GM23338 (cell line): ENCODE results near the gene C1orf21. TPM values are rescaled to one million over a fixed set of nuclear protein-coding genes. Genes with fewer than 3 reads are reported as not detected.

ENCODE experiments used
- ATAC-seq: fragments of 200-7000 bp; cut with Tn5 transposase; 3 replicates; pipeline ENCODE4 v1.9.1; 2020
- DNase-seq: peaks from one replicate; pipeline ENCODE4 v3.0.0-alpha.2; 2015; ENCODE audit warnings: low spot score
- H2AFZ ChIP-seq: fragments of 200-600 bp; sonication (generic); 2 replicates; pipeline ENCODE4 v1.8.0; 2016; ENCODE audit warnings: antibody characterized with exemption, mild to moderate bottlenecking, moderate library complexity
- H3F3A ChIP-seq: fragments of 200-600 bp; sonication (generic); replicated peaks from 2 replicates; pipeline ENCODE4 v1.8.0; 2017; ENCODE audit warnings: antibody characterized with exemption, mixed run types, low read depth
- H3K27ac ChIP-seq: fragments of 200-600 bp; sonication (generic); 2 replicates; pipeline ENCODE4 v1.6.1; 2016; ENCODE audit warnings: low read depth
- H3K27me3 ChIP-seq: fragments of 200-600 bp; sonication (generic); 2 replicates; pipeline ENCODE4 v1.8.0; 2016; ENCODE audit warnings: mild to moderate bottlenecking, mixed run types, moderate library complexity; ENCODE audit not compliant: insufficient read depth
- H3K36me3 ChIP-seq: fragments of 200-600 bp; sonication (generic); 2 replicates; pipeline ENCODE4 v1.8.0; 2016; ENCODE audit warnings: mild to moderate bottlenecking; ENCODE audit not compliant: insufficient read depth
- H3K4me1 ChIP-seq: fragments of 200-600 bp; sonication (generic); 2 replicates; pipeline ENCODE4 v1.8.0; 2016; ENCODE audit warnings: mild to moderate bottlenecking, moderate library complexity; ENCODE audit not compliant: insufficient read depth
- H3K4me2 ChIP-seq: fragments of 200-600 bp; sonication (generic); 2 replicates; pipeline ENCODE4 v1.7.1; 2017; ENCODE audit warnings: mixed run types
- H3K4me3 ChIP-seq: fragments of 200-600 bp; sonication (generic); 2 replicates; pipeline ENCODE4 v1.6.1; 2016; ENCODE audit warnings: mixed run types
- H3K79me2 ChIP-seq: fragments of 200-600 bp; sonication (generic); replicated peaks from 2 replicates; pipeline ENCODE4 v1.8.0; 2017; ENCODE audit warnings: mild to moderate bottlenecking; ENCODE audit not compliant: insufficient read depth
- H3K9me2 ChIP-seq: fragments of 200-600 bp; sonication (generic); 2 replicates; pipeline ENCODE4 v1.8.0; 2017; ENCODE audit not compliant: insufficient read depth
- H4K20me1 ChIP-seq: fragments of 200-600 bp; sonication (generic); replicated peaks from 2 replicates; pipeline ENCODE4 v1.8.0; 2017; ENCODE audit warnings: mild to moderate bottlenecking; ENCODE audit not compliant: insufficient read depth
- H3K27ac Mint-ChIP-seq: 2 replicates; pipeline ENCODE4 v1.8.0; 2020; ENCODE audit warnings: inconsistent platforms, mild to moderate bottlenecking, moderate library complexity, mixed read lengths
- H3K27me3 Mint-ChIP-seq: 3 replicates; pipeline ENCODE4 v1.8.0; 2022; ENCODE audit warnings: low read depth, mild to moderate bottlenecking, moderate library complexity, mixed read lengths, inconsistent platforms; ENCODE audit not compliant: insufficient read depth, poor library complexity
- H3K36me3 Mint-ChIP-seq: 3 replicates; pipeline ENCODE4 v1.8.0; 2021; ENCODE audit warnings: low read depth, mild to moderate bottlenecking, inconsistent platforms, moderate library complexity, mixed read lengths
- H3K4me1 Mint-ChIP-seq: 3 replicates; pipeline ENCODE4 v1.8.0; 2020; ENCODE audit warnings: mild to moderate bottlenecking, inconsistent platforms, mixed read lengths
- H3K4me3 Mint-ChIP-seq: 3 replicates; pipeline ENCODE4 v1.8.0; 2021; ENCODE audit warnings: moderate library complexity, mild to moderate bottlenecking, inconsistent platforms, mixed read lengths
- H3K9me3 Mint-ChIP-seq: 3 replicates; pipeline ENCODE4 v1.8.0; 2020; ENCODE audit warnings: moderate library complexity, mild to moderate bottlenecking, inconsistent platforms, mixed read lengths
- CREB1 ChIP-seq: fragments of 250-450 bp; sonication (Bioruptor Pico); IDR thresholded peaks from 2 replicates; pipeline ENCODE4 v1.5.0; 2020; ENCODE audit warnings: low read depth, mild to moderate bottlenecking, moderate library complexity
- EZH2 ChIP-seq: fragments of 200-600 bp; sonication (generic); IDR thresholded peaks from one replicate; pipeline ENCODE4 v1.8.0; 2017; ENCODE audit warnings: antibody characterized with exemption, mild to moderate bottlenecking, low read depth; ENCODE audit not compliant: unreplicated experiment
- EZH2phosphoT487 ChIP-seq: fragments of 200-600 bp; sonication (generic); IDR thresholded peaks from one replicate; pipeline ENCODE4 v1.8.1; 2018; ENCODE audit warnings: antibody characterized with exemption; ENCODE audit not compliant: unreplicated experiment
- JUNB ChIP-seq: IDR thresholded peaks from one replicate; pipeline ENCODE4 v1.6.1; 2016; ENCODE audit warnings: antibody characterized with exemption; ENCODE audit not compliant: unreplicated experiment
- NANOG ChIP-seq: IDR thresholded peaks from 2 replicates; pipeline ENCODE4 v1.6.1; 2016; ENCODE audit warnings: antibody characterized with exemption, borderline replicate concordance
- POLR2AphosphoS5 ChIP-seq: IDR thresholded peaks from 2 replicates; pipeline ENCODE4 v1.6.1; 2016; ENCODE audit warnings: antibody characterized with exemption, low read depth
- STAT1 ChIP-seq: IDR thresholded peaks from one replicate; pipeline ENCODE4 v1.6.1; 2016; ENCODE audit warnings: antibody characterized with exemption; ENCODE audit not compliant: unreplicated experiment
- ZNF114 ChIP-seq: fragments of 250-450 bp; sonication (Bioruptor Pico); IDR thresholded peaks from 2 replicates; pipeline ENCODE4 v1.5.0; 2020; ENCODE audit warnings: mild to moderate bottlenecking, moderate library complexity
- ZNF331 ChIP-seq: fragments of 250-450 bp; sonication (Bioruptor Pico); IDR thresholded peaks from 2 replicates; pipeline ENCODE4 v1.5.0; 2020; ENCODE audit warnings: low read depth, mild to moderate bottlenecking, moderate library complexity
- polyA plus RNA-seq: library from polyadenylated mRNA; unstranded; fragments of >200 nt; fragmentation: Nextera tagmentation; extraction: Ambion mirVana; gene quantifications from 2 replicates; pipeline ENCODE4 v1.2.1, GENCODE V29; 2016
- total RNA-seq: library from RNA; depleted of rRNA; stranded (reverse); fragments of >200 nt; shearing (Covaris generic); gene quantifications from 2 replicates; pipeline ENCODE4 v1.2.3, GENCODE V29; 2014
- TF ChIP-seq, protein P1 (sequence below): fragments of 250-450 bp; sonication (Bioruptor Pico); IDR thresholded peaks from 2 replicates; pipeline ENCODE4 v1.5.0; 2020; ENCODE audit warnings: mild to moderate bottlenecking, moderate library complexity
- TF ChIP-seq, protein P2 (sequence below), 2 experiments: fragments of 200-600 bp in 1 of 2; sonication (generic) in 1 of 2; conservative IDR thresholded peaks; 2 replicates each; pipeline versions ENCODE4 v1.5.1 to v1.6.1; 2016 to 2017; ENCODE audit warnings: antibody characterized with exemption in 2 of 2, low read depth in 2 of 2, mild to moderate bottlenecking in 2 of 2, moderate library complexity in 1 of 2
- TF ChIP-seq, protein P3 (sequence below): IDR thresholded peaks from 2 replicates; pipeline ENCODE4 v1.6.1; 2016; ENCODE audit warnings: antibody characterized with exemption

The C1orf21 gene
- total and polyA plus RNA-seq, 2 experiments from 2014 or later: 28.0 to 40.4 TPM

DNA sequence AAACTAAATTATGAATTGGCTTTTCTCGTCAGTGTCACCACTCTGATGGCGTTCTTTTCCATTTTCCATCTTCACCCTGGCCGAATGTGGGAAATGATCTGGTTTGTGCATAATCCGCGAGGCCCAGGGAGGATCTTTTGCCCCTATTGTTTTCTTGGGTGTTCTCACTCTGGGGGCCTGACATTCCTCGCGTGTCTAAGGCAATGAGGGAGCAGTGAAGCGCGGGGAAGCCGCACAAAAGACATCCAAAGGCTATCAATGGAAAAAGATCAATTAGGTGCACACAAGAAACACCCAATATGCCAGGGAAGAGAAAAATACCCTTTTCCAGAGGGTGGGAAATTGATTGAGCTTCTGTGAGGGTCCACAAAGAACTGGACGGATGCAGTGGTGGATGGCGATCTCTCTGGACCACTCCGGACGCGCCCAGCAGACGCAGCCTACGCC lies 941 bp upstream of the C1orf21 start:
- Mint-ChIP-seq H3K4me3 (peak overlapping the region; percentile 89), H3K27ac (peak overlapping the region; percentile 49; the same call in 1 of the 2 replicates), H3K27me3 (peaks cover 12% of the 10 kb centered on the region), H3K36me3 (no peaks in the 10 kb centered on the region; the same call in 2 of the 3 replicates), H3K9me3 (no peaks in the 10 kb centered on the region; the same call in 1 of the 3 replicates), H3K4me1 (peaks cover 56% of the 10 kb centered on the region)
- Histone ChIP-seq H3K79me2 (peaks cover 34% of the 10 kb centered on the region), H4K20me1 (peaks cover 20% of the 10 kb centered on the region), H2AFZ (peak overlapping the region; percentile 73), H3K36me3 (no peaks in the 10 kb centered on the region), H3K9me2 (no peaks in the 10 kb centered on the region), H3K4me2 (peak overlapping the region; percentile 94), H3K27ac (peak overlapping the region; percentile 84), H3K4me1 (peaks cover 63% of the 10 kb centered on the region), H3K27me3 (peaks cover 9% of the 10 kb centered on the region; the same call in 1 of the 2 replicates), H3K4me3 (peak overlapping the region; percentile 94), H3F3A (no peaks in the 10 kb centered on the region)
- peak; percentile 42 for DNase-seq
- no peak for ATAC-seq
- no peak for TF ChIP-seq EZH2phosphoT487
- no peak for TF ChIP-seq CREB1 (CRISPR knock-in tag)

DNA sequence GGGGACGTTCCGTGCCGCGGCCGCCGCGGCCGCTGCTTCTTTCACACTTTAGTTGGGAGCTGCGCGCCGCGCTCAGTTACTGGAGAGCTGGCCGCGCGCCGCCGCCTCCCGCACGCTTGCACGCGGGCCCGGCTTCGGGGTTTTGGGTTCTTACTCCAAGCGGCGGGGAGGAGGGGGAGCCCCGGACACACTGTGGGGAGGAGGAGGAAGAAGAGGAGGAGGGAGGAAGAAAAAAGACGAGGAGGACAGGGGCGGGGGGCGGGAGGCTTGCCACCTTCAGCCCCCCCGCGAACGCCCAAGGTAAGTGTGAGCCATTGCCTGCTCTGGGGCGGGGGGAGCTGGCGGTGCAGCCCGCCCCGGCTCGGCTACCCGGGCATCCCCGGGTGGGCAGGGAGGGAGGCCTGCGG lies 243 bp downstream of the C1orf21 start:
- Histone ChIP-seq H3K27ac (peak overlapping the region; percentile 81; the same call in 1 of the 2 replicates), H4K20me1 (peaks cover 22% of the 10 kb centered on the region), H2AFZ (peak overlapping the region; percentile 77; the same call in 1 of the 2 replicates), H3K79me2 (peaks cover 46% of the 10 kb centered on the region), H3K4me3 (peak overlapping the region; percentile 94), H3K36me3 (no peaks in the 10 kb centered on the region), H3K4me1 (peaks cover 62% of the 10 kb centered on the region), H3K4me2 (peak overlapping the region; percentile 94), H3K27me3 (peaks cover 9% of the 10 kb centered on the region; the same call in 1 of the 2 replicates), H3F3A (no peaks in the 10 kb centered on the region), H3K9me2 (no peaks in the 10 kb centered on the region)
- DNase-seq (no peak), ATAC-seq (no peak; the same call in 1 of the 3 replicates)
- Mint-ChIP-seq H3K4me3 (peak overlapping the region; percentile 89), H3K27ac (no peak overlapping the region), H3K9me3 (no peaks in the 10 kb centered on the region; the same call in 1 of the 3 replicates), H3K36me3 (no peaks in the 10 kb centered on the region; the same call in 2 of the 3 replicates), H3K4me1 (peaks cover 57% of the 10 kb centered on the region), H3K27me3 (peaks cover 10% of the 10 kb centered on the region)
- TF ChIP-seq JUNB (no peak), ZNF331 (no peak), POLR2AphosphoS5 (no peak), STAT1 (no peak), ZNF114 (CRISPR knock-in tag) (no peak), CREB1 (CRISPR knock-in tag) (no peak), NANOG (no peak), EZH2 (no peak), EZH2phosphoT487 (no peak)
- TF ChIP-seq, protein P1, sequence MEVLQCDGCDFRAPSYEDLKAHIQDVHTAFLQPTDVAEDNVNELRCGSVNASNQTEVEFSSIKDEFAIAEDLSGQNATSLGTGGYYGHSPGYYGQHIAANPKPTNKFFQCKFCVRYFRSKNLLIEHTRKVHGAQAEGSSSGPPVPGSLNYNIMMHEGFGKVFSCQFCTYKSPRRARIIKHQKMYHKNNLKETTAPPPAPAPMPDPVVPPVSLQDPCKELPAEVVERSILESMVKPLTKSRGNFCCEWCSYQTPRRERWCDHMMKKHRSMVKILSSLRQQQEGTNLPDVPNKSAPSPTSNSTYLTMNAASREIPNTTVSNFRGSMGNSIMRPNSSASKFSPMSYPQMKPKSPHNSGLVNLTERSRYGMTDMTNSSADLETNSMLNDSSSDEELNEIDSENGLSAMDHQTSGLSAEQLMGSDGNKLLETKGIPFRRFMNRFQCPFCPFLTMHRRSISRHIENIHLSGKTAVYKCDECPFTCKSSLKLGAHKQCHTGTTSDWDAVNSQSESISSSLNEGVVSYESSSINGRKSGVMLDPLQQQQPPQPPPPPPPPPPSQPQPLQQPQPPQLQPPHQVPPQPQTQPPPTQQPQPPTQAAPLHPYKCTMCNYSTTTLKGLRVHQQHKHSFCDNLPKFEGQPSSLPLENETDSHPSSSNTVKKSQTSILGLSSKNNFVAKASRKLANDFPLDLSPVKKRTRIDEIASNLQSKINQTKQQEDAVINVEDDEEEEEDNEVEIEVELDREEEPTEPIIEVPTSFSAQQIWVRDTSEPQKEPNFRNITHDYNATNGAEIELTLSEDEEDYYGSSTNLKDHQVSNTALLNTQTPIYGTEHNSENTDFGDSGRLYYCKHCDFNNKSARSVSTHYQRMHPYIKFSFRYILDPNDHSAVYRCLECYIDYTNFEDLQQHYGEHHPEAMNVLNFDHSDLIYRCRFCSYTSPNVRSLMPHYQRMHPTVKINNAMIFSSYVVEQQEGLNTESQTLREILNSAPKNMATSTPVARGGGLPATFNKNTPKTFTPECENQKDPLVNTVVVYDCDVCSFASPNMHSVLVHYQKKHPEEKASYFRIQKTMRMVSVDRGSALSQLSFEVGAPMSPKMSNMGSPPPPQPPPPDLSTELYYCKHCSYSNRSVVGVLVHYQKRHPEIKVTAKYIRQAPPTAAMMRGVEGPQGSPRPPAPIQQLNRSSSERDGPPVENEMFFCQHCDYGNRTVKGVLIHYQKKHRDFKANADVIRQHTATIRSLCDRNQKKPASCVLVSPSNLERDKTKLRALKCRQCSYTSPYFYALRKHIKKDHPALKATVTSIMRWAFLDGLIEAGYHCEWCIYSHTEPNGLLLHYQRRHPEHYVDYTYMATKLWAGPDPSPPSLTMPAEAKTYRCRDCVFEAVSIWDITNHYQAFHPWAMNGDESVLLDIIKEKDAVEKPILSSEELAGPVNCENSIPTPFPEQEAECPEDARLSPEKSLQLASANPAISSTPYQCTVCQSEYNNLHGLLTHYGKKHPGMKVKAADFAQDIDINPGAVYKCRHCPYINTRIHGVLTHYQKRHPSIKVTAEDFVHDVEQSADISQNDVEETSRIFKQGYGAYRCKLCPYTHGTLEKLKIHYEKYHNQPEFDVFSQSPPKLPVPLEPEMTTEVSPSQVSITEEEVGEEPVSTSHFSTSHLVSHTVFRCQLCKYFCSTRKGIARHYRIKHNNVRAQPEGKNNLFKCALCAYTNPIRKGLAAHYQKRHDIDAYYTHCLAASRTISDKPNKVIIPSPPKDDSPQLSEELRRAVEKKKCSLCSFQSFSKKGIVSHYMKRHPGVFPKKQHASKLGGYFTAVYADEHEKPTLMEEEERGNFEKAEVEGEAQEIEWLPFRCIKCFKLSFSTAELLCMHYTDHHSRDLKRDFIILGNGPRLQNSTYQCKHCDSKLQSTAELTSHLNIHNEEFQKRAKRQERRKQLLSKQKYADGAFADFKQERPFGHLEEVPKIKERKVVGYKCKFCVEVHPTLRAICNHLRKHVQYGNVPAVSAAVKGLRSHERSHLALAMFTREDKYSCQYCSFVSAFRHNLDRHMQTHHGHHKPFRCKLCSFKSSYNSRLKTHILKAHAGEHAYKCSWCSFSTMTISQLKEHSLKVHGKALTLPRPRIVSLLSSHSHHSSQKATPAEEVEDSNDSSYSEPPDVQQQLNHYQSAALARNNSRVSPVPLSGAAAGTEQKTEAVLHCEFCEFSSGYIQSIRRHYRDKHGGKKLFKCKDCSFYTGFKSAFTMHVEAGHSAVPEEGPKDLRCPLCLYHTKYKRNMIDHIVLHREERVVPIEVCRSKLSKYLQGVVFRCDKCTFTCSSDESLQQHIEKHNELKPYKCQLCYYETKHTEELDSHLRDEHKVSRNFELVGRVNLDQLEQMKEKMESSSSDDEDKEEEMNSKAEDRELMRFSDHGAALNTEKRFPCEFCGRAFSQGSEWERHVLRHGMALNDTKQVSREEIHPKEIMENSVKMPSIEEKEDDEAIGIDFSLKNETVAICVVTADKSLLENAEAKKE (CRISPR knock-in tag): no peak
- TF ChIP-seq, protein P2, sequence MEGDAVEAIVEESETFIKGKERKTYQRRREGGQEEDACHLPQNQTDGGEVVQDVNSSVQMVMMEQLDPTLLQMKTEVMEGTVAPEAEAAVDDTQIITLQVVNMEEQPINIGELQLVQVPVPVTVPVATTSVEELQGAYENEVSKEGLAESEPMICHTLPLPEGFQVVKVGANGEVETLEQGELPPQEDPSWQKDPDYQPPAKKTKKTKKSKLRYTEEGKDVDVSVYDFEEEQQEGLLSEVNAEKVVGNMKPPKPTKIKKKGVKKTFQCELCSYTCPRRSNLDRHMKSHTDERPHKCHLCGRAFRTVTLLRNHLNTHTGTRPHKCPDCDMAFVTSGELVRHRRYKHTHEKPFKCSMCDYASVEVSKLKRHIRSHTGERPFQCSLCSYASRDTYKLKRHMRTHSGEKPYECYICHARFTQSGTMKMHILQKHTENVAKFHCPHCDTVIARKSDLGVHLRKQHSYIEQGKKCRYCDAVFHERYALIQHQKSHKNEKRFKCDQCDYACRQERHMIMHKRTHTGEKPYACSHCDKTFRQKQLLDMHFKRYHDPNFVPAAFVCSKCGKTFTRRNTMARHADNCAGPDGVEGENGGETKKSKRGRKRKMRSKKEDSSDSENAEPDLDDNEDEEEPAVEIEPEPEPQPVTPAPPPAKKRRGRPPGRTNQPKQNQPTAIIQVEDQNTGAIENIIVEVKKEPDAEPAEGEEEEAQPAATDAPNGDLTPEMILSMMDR (conservative IDR thresholded peaks at IDR 0.05; ENCODE audit: low read depth in 2 of 2): no peak
- TF ChIP-seq, protein P3, sequence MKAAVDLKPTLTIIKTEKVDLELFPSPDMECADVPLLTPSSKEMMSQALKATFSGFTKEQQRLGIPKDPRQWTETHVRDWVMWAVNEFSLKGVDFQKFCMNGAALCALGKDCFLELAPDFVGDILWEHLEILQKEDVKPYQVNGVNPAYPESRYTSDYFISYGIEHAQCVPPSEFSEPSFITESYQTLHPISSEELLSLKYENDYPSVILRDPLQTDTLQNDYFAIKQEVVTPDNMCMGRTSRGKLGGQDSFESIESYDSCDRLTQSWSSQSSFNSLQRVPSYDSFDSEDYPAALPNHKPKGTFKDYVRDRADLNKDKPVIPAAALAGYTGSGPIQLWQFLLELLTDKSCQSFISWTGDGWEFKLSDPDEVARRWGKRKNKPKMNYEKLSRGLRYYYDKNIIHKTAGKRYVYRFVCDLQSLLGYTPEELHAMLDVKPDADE: no peak
